Epithelial cell of esophagus (primary cell): ENCODE measurements around the gene NUDT14.

Experiments
- DNase-seq: peaks from one replicate; pipeline ENCODE4 v3.0.0; 2010; ENCODE audit warnings: low read depth
- H3K4me3 ChIP-seq: 2 replicates; pipeline ENCODE4 v1.5.1; 2011; ENCODE audit warnings: mild to moderate bottlenecking, low read length, control low read depth
- TF ChIP-seq, protein P1 (sequence below): IDR thresholded peaks from 2 replicates; pipeline ENCODE4 v1.5.1; 2011; ENCODE audit warnings: low read depth, mild to moderate bottlenecking, low read length, control low read depth, inconsistent platforms; ENCODE audit not compliant: insufficient read depth; ENCODE audit errors: missing control alignments

NUDT14 gene

DNA sequence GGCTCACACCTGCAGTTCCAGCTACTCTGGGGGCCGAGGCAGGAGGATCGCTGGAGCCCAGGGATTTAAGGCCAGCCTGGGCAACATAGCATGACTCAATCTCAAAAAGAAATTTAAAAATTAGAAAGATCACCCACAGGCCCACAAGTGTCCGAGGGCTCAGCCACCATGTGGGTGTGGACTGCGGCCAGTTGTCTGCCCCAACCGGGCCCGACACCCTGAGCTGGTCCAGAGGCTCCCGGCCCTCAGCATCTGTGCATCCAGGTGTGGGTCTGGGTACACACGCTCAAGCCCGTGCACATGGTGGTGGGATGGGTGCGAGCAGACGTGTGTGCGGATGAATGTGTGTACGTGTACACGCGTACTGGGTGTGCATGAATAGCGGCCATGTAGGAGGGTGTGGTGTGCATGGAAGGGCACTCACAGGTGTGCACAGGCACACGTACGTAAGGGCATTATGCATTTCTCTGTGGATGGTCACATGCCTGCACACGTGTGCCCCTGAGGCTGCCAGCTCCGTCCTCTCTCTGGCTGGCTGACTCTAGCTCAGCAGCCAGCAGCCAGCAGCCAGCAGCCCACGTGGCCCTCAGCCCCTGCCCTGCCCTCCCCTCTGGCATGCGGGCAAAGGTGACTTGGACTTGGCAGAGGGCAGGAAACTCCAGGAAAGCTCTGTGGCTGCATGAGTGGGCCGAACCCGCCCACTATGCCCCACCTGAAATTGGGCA lies 23.3 kb upstream of the NUDT14 start:
- H3K4me3 ChIP-seq, result no peak overlapping the region
- peak; percentile 65 for DNase-seq
- TF ChIP-seq, protein P1, sequence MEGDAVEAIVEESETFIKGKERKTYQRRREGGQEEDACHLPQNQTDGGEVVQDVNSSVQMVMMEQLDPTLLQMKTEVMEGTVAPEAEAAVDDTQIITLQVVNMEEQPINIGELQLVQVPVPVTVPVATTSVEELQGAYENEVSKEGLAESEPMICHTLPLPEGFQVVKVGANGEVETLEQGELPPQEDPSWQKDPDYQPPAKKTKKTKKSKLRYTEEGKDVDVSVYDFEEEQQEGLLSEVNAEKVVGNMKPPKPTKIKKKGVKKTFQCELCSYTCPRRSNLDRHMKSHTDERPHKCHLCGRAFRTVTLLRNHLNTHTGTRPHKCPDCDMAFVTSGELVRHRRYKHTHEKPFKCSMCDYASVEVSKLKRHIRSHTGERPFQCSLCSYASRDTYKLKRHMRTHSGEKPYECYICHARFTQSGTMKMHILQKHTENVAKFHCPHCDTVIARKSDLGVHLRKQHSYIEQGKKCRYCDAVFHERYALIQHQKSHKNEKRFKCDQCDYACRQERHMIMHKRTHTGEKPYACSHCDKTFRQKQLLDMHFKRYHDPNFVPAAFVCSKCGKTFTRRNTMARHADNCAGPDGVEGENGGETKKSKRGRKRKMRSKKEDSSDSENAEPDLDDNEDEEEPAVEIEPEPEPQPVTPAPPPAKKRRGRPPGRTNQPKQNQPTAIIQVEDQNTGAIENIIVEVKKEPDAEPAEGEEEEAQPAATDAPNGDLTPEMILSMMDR, result no peak

- TF ChIP-seq, protein P1, result no peak
- no peak for DNase-seq
These were observed 22.6 kb upstream of the NUDT14 start for GRCh38 chr14:105203701-105204100.

GRCh38 chr14:105203057-105203531 lies 22.0 kb upstream of the NUDT14 start:
- DNase-seq, result peak; percentile 76
- TF ChIP-seq, protein P1, result peak; percentile 76
- no peak overlapping the region for H3K4me3 ChIP-seq

More at GRCh38 chr14:105203701-105204100, 22.6 kb upstream of the NUDT14 start:
- H3K4me3 ChIP-seq, result no peak overlapping the region

GRCh38 chr14:105201925-105202513 lies 20.9 kb upstream of the NUDT14 start:
- no peak overlapping the region for H3K4me3 ChIP-seq
- TF ChIP-seq, protein P1, result no peak
- no peak for DNase-seq

- H3K4me3 ChIP-seq, result no peak overlapping the region
- DNase-seq, result no peak
- TF ChIP-seq, protein P1, result peak; percentile 3
These were observed 20.2 kb upstream of the NUDT14 start for GRCh38 chr14:105201156-105201924.

DNA sequence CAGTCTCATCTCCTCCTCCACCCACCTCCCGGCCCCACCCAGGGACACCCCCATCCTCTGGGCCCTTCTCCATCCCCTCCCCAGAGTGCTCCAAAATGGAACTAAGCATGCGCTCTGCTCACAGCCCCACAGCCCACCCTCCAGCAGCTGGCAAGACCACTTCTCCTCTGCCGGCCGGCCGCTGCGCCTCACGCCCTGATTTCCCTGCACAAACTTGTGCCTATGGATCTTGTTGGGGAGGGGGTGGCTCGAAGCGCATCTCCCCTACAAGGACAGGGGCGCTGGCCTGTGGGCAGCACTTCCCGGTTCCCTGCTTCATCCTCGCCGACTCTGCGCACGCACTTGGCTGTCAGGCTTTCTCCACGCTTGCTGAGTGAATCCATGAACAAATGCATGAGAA lies 19.5 kb upstream of the NUDT14 start:
- no peak for DNase-seq
- TF ChIP-seq, protein P1, result no peak
- H3K4me3 ChIP-seq, result no peak overlapping the region
